Stomach (tissue), 9 donors: ENCODE results near the gene TBC1D32. TPM values are rescaled to one million over a fixed set of nuclear protein-coding genes. Genes with fewer than 3 reads are reported as not detected.
"Not testable (repeated sequence)": the region's sequence is repeated elsewhere in the genome, so short reads cannot be mapped to it uniquely, and the experiment has no call there.

Experiments used
- DNase-seq, 2 donors: peaks; one replicate each; pipeline versions ENCODE4 v3.0.0 to v3.0.0-alpha.2; 2013 to 2019
- H3K27ac ChIP-seq, 5 donors: fragments of 200-600 bp in 4 of 5; sonication (generic) in 4 of 5; one replicate each; pipeline ENCODE4 v1.5.1; 2013 to 2019; ENCODE audit warnings: mild to moderate bottlenecking in 1 of 5, moderate library complexity in 1 of 5
- H3K27me3 ChIP-seq, 3 donors: fragments of 200-600 bp; sonication (generic); one replicate each; pipeline ENCODE4 v1.5.1; 2017 to 2019; ENCODE audit warnings: mixed run types in 1 of 3
- H3K36me3 ChIP-seq, 4 donors: fragments of 200-600 bp; sonication (generic); 1 replicate in 3 of 4; 2 replicates in 1 of 4; pipeline ENCODE4 v1.5.1; 2016 to 2019
- H3K4me1 ChIP-seq, 4 donors: fragments of 200-600 bp; sonication (generic); one replicate each; pipeline ENCODE4 v1.5.1; 2016 to 2019
- H3K4me3 ChIP-seq, 4 donors: fragments of 200-600 bp; sonication (generic) in 3 of 4; one replicate each; pipeline ENCODE4 v1.5.1; 2016 to 2019; ENCODE audit warnings: mild to moderate bottlenecking in 1 of 4
- H3K9me3 ChIP-seq, 4 donors: fragments of 200-600 bp; sonication (generic); one replicate each; pipeline ENCODE4 v1.5.1; 2016 to 2019
- EP300 ChIP-seq: sonication (generic); formaldehyde crosslinking; IDR thresholded peaks from one replicate; pipeline ENCODE4 v1.6.1; 2017; ENCODE audit warnings: antibody characterized with exemption
- POLR2A ChIP-seq, 4 donors: fragments of 450-650 bp; IDR thresholded peaks; one replicate each; pipeline ENCODE4 v1.6.1; 2016; ENCODE audit warnings: antibody characterized with exemption in 4 of 4, control low read depth in 2 of 4, mild to moderate bottlenecking in 1 of 4, moderate library complexity in 1 of 4
- POLR2AphosphoS5 ChIP-seq, 3 donors: sonication (generic); formaldehyde crosslinking; IDR thresholded peaks; one replicate each; pipeline ENCODE4 v1.6.1; 2016; ENCODE audit warnings: antibody characterized with exemption in 3 of 3
- WGBS, 5 donors: extraction: QIAGEN DNeasy Blood & Tissue Kit in 3 of 5; methylation state at CpG; one replicate each; pipeline versions ENCODE4 v1.1.5 to v1.1.7; 2013 to 2018; 5-methylcytosine and 5-hydroxymethylcytosine counted together
- intact Hi-C: fragments of 100-400 bp; cut with DNase I; formaldehyde crosslinking; loops from one replicate; pipeline ENCODE4 v1.15.1; 2023; ENCODE audit warnings: low total_unique reads
- polyA plus RNA-seq, 3 donors: library from polyadenylated mRNA; stranded (reverse); fragments of 200-250 nt; gene quantifications; one replicate each; pipeline ENCODE4 v1.2.3, GENCODE V29; 2013
- total RNA-seq, 5 donors: library from RNA; depleted of rRNA; stranded (reverse); fragments of >200 nt; gene quantifications; one replicate each; pipeline versions ENCODE4 v1.1.0 to v1.2.3, GENCODE V29; 2014 to 2016
- TF ChIP-seq, protein P1 (sequence below), 7 experiments: fragments of 450-650 bp in 4 of 7; fragments of 200-600 bp in 3 of 7; sonication (generic) in 3 of 7; IDR thresholded peaks; one replicate each; pipeline ENCODE4 v1.5.1; 2016 to 2019; ENCODE audit warnings: antibody characterized with exemption in 7 of 7, control low read depth in 2 of 7, mild to moderate bottlenecking in 1 of 7
- donor health status: healthy with polysubstance abuse.
- donor health status: Bipolar disorder and iron deficiency.
- donor health status: healthy.

TBC1D32 gene
- total and polyA plus RNA-seq, 8 donors, result 0.46 to 38.2 (median 1.8) TPM

DNA sequence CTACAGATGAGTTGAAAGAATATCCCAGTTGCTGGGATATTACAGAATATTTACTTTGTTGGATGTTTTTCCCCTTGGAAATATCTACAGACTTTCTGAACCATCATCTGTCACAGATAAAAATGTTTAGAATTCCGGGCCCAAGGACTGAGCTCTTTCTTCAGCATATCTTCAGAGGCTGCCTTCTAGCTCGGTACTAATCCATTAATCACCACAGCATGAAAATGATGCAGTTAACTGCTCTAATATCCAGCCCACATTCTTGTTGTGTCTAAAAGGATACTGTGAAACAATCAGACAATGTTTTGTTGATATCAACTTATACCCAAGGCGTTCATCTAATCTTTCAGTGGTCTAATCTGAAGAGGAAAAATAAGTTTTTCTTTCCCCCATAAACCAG, 247.4 kb downstream of the TBC1D32 start:
- H3K4me3 ChIP-seq, result no peak overlapping the region
- H3K36me3 ChIP-seq, result no peaks in the 10 kb centered on the region
- no peaks in the 10 kb centered on the region for H3K4me1 ChIP-seq
- TF ChIP-seq, protein P1, sequence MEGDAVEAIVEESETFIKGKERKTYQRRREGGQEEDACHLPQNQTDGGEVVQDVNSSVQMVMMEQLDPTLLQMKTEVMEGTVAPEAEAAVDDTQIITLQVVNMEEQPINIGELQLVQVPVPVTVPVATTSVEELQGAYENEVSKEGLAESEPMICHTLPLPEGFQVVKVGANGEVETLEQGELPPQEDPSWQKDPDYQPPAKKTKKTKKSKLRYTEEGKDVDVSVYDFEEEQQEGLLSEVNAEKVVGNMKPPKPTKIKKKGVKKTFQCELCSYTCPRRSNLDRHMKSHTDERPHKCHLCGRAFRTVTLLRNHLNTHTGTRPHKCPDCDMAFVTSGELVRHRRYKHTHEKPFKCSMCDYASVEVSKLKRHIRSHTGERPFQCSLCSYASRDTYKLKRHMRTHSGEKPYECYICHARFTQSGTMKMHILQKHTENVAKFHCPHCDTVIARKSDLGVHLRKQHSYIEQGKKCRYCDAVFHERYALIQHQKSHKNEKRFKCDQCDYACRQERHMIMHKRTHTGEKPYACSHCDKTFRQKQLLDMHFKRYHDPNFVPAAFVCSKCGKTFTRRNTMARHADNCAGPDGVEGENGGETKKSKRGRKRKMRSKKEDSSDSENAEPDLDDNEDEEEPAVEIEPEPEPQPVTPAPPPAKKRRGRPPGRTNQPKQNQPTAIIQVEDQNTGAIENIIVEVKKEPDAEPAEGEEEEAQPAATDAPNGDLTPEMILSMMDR (IDR thresholded peaks at IDR 0.05), result no peak
- TF ChIP-seq EP300 (no peak), POLR2A (IDR thresholded peaks at IDR 0.05) (no peak), POLR2AphosphoS5 (IDR thresholded peaks at IDR 0.05) (no peak)
- 54 to 70% (median 67%) methylated on average over 3 of the region's 3 CpGs for WGBS, 5 donors
- DNase-seq, result no peak
- intact Hi-C loops, result no loop called here
- no peaks in the 10 kb centered on the region for H3K9me3 ChIP-seq
- no peak overlapping the region for H3K27ac ChIP-seq
- no peaks in the 10 kb centered on the region for H3K27me3 ChIP-seq

DNA sequence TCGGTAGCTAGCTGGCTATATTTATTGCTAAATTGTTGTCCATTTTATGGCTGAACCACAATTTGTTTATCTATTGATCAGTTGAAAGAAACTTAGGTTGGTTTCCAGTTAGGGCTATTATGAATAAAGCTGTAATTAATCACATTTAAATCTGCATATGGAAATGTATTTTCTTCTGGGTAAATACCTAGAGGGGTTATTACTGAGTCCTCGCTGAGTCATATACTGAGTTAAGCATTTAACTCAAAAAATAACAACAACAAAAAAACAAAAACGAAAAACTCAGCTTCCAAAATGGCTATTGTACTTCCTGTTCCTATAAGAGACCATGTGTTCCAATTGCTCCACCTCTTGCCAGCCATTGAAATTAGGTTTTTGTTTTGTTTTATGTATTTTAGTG, 258.2 kb downstream of the TBC1D32 start:
- Histone ChIP-seq H3K4me1 (no peaks in the 10 kb centered on the region), H3K27ac (no peak overlapping the region), H3K4me3 (no peak overlapping the region), H3K9me3 (no peaks in the 10 kb centered on the region), H3K27me3 (no peaks in the 10 kb centered on the region), H3K36me3 (no peaks in the 10 kb centered on the region)
- intact Hi-C loops, result no loop called here
- no peak for DNase-seq
- TF ChIP-seq EP300, result no peak
- no peak for TF ChIP-seq POLR2A (IDR thresholded peaks at IDR 0.05)
- TF ChIP-seq, protein P1 (IDR thresholded peaks at IDR 0.05), result no peak
- WGBS, 5 donors, result 85 to 93% (median 90%) methylated on average over 3 of the region's 3 CpGs

DNA sequence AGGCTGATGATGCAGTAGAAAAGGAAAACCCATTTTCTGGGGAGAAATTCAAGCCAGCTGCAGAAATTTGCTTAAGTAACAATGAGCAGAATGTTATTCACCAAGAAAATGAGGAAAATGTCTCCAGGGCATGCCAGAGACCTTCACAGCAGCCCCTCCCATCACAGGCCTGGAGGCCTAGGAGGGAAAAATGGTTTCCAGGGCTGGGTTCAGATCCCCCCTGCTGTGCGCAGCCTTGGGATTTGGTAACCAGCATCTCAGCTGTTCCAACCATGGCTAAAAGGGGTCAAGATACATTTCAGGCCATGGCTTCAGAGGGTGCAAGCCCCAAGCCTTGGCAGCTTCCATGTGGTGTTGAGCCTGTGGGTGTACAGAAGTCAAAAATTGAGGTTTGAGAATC, 265.5 kb downstream of the TBC1D32 start:
- DNase-seq, H3K4me3 ChIP-seq, H3K27ac ChIP-seq, H3K4me1 ChIP-seq, H3K36me3 ChIP-seq, H3K27me3 ChIP-seq, intact Hi-C loops: not testable (repeated sequence)
- H3K9me3 ChIP-seq, result peaks cover 0 to 24% (median 10%) of the 10 kb centered on the region in 4 donors
- 96 to 100% (median 100%) methylated on average over 1 of the region's 1 CpG for WGBS, 5 donors

DNA sequence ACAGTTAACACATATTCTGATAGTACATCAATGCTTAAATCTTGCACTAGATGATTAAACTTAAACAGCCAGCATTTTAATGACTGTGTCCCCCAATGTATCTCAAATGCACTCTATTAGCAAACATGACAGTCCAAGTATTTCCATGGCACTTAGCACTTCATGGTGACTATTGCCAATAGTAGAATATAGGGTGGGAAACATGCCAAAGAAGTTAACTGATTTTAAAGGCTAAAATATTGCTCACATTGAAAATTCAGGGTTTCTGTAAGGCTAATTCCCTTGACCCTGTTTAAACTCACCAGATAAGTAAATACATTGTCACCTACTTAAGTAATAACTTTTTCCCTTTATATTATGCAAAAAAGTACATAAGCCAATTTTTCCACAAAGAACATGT, 266.9 kb downstream of the TBC1D32 start:
- TF ChIP-seq POLR2A (IDR thresholded peaks at IDR 0.05) (no peak), POLR2AphosphoS5 (IDR thresholded peaks at IDR 0.05) (no peak), EP300 (no peak)
- TF ChIP-seq, protein P1 (IDR thresholded peaks at IDR 0.05), result no peak
- H3K9me3 ChIP-seq, result peaks cover 0 to 24% (median 10%) of the 10 kb centered on the region in 4 donors
- H3K4me3 ChIP-seq, result no peak overlapping the region
- H3K36me3 ChIP-seq, result peaks cover 0 to 8% (median 0%) of the 10 kb centered on the region in 4 donors
- H3K27ac ChIP-seq, result no peak overlapping the region
- intact Hi-C loops, result no loop called here
- H3K4me1 ChIP-seq, result no peaks in the 10 kb centered on the region
- DNase-seq, result no peak
- no peaks in the 10 kb centered on the region for H3K27me3 ChIP-seq

DNA sequence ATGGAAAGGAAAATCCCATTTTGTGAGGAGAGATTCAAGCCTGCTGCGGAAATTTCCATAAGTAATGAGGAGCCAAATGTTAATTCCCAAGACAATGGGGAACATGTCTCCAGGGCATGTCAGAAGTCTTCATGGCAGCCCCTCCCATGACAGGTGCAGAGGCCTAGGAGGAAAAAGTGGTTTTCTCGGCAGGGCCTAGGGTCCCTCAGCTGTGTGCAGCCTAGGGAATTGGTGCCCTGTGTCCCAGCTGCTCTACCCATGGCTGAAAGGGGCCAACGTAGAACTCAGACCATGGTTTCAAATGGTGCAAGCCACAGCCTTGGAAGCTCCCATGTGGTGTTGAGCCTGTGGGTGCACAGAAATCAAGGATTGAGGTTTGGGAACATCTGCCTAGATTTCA, 269.9 kb downstream of the TBC1D32 start:
- H3K27ac ChIP-seq, result no peak overlapping the region
- no peak for DNase-seq
- no peaks in the 10 kb centered on the region for H3K27me3 ChIP-seq
- intact Hi-C loops, result no loop called here
- peaks cover 0 to 23% (median 10%) of the 10 kb centered on the region in 4 donors for H3K9me3 ChIP-seq
- peaks cover 0 to 7% (median 0%) of the 10 kb centered on the region in 4 donors for H3K36me3 ChIP-seq
- H3K4me1 ChIP-seq, result no peaks in the 10 kb centered on the region
- WGBS, 5 donors, result 87 to 100% (median 95%) methylated on average over 2 to 3 of the region's 3 CpGs
- TF ChIP-seq, protein P1 (IDR thresholded peaks at IDR 0.05), result no peak
- TF ChIP-seq EP300 (no peak), POLR2AphosphoS5 (IDR thresholded peaks at IDR 0.05) (no peak), POLR2A (IDR thresholded peaks at IDR 0.05) (no peak)
- no peak overlapping the region for H3K4me3 ChIP-seq
